Peyer's patch (tissue), 4 donors: Measurements from ENCODE around the gene HTT.

Source experiments
- POLR2A ChIP-seq, 2 donors: fragments of 450-650 bp; IDR thresholded peaks; one replicate each; pipeline ENCODE4 v1.5.1; 2017; ENCODE audit warnings: antibody characterized with exemption in 2 of 2, mild to moderate bottlenecking in 2 of 2, moderate library complexity in 2 of 2
- TF ChIP-seq, protein P1 (sequence below), 6 experiments: fragments of 450-650 bp in 4 of 6; fragments of 200-600 bp in 2 of 6; sonication (generic) in 1 of 6; IDR thresholded peaks; one replicate each; pipeline ENCODE4 v1.5.1; 2017 to 2019; ENCODE audit warnings: antibody characterized with exemption in 6 of 6, mild to moderate bottlenecking in 3 of 6, moderate library complexity in 1 of 6

DNA sequence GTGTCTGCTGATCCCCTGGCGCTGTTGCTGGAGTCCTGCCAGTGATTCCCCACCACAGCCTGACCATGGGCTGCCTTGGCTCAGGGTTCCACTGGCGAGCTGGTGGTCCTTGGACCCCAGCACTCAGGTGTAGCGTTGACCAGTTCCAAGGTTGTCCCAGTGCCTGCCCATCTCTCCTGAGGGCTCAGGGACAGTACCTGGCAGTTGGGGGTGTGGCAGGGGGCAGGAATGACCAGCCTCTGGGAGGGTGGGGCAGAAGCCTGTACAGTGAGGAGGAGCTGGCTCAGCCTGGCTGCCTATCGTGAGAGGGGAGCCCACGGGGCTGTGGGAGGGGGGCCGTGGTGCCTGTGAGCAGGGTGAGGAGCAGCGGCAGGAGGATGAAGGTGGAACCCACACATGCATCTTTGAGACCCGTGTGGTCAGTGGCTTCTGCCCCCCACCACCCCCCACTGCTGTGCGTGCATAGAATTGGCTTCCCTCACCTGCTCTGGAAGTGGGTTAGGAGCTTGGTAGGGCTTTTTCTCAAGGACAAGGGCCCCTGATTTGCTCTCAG, 161.9 kb downstream of the HTT start:
- TF ChIP-seq, protein P1, sequence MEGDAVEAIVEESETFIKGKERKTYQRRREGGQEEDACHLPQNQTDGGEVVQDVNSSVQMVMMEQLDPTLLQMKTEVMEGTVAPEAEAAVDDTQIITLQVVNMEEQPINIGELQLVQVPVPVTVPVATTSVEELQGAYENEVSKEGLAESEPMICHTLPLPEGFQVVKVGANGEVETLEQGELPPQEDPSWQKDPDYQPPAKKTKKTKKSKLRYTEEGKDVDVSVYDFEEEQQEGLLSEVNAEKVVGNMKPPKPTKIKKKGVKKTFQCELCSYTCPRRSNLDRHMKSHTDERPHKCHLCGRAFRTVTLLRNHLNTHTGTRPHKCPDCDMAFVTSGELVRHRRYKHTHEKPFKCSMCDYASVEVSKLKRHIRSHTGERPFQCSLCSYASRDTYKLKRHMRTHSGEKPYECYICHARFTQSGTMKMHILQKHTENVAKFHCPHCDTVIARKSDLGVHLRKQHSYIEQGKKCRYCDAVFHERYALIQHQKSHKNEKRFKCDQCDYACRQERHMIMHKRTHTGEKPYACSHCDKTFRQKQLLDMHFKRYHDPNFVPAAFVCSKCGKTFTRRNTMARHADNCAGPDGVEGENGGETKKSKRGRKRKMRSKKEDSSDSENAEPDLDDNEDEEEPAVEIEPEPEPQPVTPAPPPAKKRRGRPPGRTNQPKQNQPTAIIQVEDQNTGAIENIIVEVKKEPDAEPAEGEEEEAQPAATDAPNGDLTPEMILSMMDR (IDR thresholded peaks at IDR 0.05): no peak
- no peak for TF ChIP-seq POLR2A (IDR thresholded peaks at IDR 0.05)
